Measurements from ENCODE around the gene NABP2.
A peak's percentile ranks its signal among the peaks of the same experiment; 100 is the strongest.

DNA sequence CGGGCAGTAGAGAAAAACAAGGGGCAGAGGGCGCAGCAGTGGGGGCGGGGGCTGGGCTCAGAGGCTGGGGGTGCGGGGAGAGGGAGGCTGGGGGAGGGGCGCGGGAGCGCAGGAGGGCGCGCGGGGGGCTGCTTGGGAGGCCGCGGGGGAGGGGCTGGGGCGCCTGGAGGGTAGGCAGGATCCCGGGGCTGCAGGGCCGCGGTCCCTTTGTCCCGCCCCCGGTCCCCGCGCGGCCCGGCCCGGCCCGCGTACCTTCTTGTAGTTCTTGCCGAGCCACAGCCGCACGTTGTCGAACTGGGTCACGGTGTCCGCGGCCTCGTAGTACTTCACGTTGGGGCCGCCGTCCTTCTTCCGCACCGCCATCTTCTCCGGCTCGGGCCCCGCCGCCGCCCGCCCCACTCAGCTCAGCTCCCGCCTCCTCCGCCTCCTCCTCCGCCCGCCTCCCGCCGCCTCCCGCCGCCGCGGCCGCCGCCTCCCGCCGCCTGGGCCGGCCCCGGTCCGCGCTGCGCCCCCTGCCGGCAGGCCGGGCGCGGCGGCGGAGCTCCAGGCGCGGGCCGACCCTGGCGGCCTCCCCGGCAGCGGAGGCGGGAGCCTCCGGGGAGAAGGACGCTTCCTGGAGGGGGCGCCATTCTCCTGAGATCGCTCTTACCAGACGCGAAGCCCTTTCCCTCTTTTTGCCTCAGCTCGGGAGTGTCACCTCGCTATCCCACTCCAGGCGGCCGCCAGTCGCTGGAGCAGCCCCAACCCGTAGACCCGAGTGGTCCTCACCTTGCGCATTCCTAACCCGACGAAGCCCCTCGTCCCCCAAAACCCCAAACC lies 34.8 kb upstream of the NABP2 start, which contains the start of gene SMARCC2:
- TF ChIP-seq, protein P1, sequence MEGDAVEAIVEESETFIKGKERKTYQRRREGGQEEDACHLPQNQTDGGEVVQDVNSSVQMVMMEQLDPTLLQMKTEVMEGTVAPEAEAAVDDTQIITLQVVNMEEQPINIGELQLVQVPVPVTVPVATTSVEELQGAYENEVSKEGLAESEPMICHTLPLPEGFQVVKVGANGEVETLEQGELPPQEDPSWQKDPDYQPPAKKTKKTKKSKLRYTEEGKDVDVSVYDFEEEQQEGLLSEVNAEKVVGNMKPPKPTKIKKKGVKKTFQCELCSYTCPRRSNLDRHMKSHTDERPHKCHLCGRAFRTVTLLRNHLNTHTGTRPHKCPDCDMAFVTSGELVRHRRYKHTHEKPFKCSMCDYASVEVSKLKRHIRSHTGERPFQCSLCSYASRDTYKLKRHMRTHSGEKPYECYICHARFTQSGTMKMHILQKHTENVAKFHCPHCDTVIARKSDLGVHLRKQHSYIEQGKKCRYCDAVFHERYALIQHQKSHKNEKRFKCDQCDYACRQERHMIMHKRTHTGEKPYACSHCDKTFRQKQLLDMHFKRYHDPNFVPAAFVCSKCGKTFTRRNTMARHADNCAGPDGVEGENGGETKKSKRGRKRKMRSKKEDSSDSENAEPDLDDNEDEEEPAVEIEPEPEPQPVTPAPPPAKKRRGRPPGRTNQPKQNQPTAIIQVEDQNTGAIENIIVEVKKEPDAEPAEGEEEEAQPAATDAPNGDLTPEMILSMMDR (IDR thresholded peaks at IDR 0.05), result peak; percentile 54 to 89 (median 67)
- peak; percentile 49 for TF ChIP-seq POLR2A (IDR thresholded peaks at IDR 0.05)

All from ovary (tissue), 3 donors.